OCI-LY3 (cell line): ENCODE data around the gene MSI2.

Experiments used
- CTCF ChIP-seq: fragments of 200-600, 300-600 bp; sonication (generic); IDR thresholded peaks from 2 replicates; pipeline ENCODE4 v1.5.1; 2014; ENCODE audit warnings: antibody characterized with exemption, low read length, low read depth
- EZH2phosphoT487 ChIP-seq: fragments of 200-600 bp; shearing (Covaris generic); IDR thresholded peaks from 2 replicates; pipeline ENCODE4 v1.6.1; 2018; ENCODE audit warnings: antibody characterized with exemption, mixed run types, low read depth

- no peak for TF ChIP-seq CTCF
- TF ChIP-seq EZH2phosphoT487 = no peak
Observed at GRCh38 chr17:57319806-57320205, 63.5 kb downstream of the MSI2 start.
